GM21390 (cell line): ENCODE results near the gene RDH8.
"Not testable (repeated sequence)": the region's sequence is repeated elsewhere in the genome, so short reads cannot be mapped to it uniquely, and the experiment has no call there.

Experiments
- ATAC-seq: cut with Tn5 transposase; IDR thresholded peaks from one replicate; pipeline ENCODE4 v1.9.1; 2021; ENCODE audit not compliant: unreplicated experiment

The RDH8 gene

DNA sequence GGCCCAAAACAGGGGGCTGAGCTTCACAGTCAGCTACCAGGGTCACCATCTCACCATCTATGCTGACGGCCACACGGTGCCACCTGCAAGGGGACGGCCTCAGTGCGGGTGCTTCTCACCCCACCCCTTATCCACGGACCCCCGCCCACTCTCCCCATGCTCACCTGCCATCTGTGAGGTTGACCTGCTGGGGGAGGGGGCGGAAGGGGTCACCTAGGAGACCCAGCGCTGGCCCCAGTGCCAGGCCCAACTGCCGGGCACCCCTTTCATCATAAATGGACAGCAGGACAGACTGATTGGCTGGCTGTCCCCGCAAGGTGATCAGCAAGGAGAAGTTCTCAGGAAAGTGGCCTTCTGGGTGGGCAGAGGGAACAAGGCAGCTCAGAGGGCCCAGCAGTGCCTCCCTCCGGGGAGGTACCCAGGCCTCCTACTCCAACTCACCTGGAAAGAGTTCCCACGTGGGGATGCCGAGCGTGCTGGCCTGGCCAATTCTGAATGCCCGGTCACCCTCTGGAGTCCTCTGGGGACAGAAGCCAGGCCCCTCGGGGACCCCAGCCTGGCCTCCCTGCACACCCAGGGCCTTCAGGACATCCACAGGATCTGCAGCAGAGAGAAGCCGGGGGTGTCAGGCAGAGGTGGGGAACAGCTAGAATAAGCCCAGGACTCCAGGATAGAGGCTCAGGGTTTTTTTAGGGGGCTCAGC is 7.5 kb upstream of the RDH8 start:
- ATAC-seq: no peak

DNA sequence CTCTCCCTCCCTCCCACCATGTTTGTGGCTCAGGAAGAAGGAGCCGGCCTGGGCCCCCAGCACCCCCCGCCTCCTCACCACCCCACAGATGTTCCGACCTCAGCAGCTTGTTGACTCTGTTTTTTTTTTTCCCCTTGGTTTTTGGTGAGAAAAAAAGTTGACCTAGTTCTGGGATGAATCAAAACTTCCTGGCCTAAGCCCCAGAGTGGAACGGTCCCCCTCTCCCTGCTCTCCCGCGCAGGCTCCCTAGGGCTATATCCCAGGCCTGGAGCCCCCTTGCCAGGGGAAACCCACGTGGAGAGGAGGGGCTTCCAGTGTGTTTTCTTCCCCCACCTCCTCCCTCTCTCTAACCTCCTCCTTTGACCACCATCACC is 7.0 kb upstream of the RDH8 start:
- ATAC-seq: no peak

DNA sequence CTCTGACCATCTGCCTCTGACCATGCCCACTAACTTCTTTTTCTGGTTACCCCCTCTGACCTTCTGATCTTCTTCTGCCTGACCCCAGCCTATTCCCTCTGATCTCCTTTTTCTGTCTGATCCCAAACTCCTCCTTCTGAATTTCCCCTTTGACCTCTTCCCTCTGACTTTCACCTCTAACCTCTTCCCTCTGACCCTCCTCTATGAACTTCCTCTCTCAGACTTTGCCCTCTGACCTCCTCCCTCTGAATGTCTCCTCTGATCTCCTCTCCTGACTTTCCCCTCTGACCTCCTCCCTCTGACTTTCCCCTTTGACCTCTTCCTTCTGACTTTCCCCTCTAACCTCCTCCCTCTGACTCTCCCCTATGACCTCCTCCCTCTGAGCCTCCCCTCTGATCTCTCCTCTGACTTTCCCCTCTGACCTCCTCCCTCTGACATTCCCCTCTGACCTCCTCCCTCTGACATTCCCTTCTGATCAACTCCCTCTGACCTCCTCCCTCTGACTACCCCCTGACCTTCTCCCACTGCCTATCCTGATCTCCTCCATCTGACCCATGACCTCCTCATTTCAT is 6.4 kb upstream of the RDH8 start:
- ATAC-seq: no peak

DNA sequence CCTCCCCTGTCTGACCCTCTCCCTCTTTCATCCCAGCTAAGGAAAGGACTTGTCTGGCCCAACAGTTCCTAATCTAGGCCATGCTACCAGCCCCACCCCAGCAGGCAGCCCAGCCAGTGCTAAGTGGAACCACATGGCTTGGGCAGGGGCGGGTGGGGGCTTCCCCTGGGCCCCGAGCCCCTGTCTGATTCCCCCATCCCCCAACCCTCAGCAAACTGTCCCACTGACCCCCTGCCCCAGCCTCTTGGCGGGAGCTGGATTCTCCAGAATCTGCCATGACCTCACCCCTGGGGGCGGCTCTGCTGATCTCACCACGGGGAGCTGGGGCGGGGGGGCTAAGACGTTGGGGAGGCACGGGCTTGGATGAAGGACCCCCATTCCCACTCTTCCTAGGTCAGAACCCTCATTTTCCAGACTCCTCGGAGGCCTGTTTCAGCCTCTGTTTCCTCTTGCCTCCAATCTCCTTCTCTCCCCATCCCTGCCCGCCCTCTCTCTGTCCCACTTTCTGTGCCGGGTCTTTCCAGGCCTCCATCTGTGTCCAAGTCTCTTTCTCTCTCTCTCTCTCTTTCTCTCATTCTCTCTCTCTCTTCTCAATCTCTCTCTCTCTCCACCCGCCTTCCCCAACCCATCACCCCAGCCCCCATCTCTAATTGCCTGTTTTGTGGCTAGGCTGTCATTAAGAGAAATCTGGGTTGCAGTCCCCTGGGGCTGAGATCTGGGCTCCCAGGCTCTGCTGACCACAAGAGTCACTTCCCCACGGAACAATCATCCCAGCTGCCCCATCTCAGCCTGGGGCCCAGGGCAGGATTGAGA is 5.7 kb upstream of the RDH8 start:
- ATAC-seq: no peak

DNA sequence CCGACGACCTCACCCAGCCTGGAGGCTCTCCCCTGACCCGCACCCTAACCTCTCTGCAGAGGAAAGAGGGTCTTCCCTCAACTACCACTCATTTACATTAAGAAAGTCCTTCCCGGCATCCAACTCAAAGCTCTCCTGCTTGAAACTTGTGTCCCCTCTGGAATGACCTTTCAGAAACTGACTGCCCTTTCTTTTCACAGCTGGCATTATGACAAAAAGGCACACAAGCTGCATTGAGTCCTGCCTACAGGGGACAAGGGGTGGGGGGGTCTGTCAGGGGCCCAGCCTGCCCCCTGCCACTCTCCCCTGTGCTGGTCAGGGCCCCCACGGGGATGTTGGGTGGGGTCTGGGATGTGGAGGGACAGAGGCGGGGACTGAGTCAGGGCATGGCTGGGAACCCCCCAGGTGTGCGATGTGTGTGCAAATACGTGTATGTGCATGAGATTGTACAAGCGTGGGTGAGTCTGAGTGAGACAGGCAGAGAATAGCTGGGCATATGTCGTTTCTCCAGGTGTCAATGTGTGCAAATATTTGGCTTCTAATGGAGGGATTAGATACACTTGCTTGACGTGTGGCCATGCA is 5.0 kb upstream of the RDH8 start:
- ATAC-seq: no peak

DNA sequence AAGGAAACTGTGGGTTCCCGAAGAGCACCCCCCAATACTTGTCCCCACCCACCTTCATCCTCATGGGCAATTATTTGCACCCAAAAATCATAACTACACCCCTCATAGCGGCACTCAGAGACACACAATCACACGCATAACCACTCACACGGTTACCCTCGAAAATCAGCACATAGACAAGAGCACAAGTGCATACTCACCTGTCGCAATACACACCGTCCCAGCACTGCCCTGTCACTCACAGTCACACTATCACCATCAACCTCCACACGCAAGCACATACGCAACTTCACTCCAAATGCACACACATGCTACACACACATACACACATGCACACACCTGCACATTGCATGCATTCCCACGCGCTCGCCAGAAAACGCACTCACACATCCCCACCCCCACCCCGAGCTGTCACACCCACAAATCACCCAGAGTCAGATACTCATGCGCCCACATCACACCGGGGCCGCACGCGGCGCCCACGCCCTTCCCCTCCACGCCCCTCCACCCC is 3.5 kb upstream of the RDH8 start:
- no peak for ATAC-seq

DNA sequence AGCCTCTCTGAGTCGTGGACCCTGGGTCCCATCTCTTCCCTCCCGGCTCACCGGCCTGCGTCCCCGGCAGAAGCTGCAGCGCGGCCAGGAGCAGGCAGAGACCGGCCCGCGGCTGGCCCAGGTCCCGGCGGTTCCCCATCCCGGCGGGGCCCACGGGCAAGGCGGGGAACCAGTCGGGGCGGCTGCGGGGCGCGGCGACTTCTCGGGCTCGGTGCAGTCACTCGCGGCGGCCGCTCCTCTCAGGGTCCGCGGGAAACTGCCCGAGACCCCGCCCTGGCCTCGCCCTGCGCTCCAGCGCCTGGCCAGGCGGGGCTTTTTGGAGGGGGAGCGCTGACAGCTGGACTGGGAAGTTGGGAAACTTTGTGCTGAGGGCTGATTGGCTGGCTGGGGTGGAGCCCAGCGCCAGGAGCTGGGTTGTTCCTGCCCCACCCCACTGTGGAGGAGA is 3.0 kb upstream of the RDH8 start, which contains the start of gene COL5A3:
TSS of gene COL5A3 (minus strand) at position 258 of the 445 bp plus-strand sequence. CDS start at position 139, 119 bp downstream.
- ATAC-seq: no peak

DNA sequence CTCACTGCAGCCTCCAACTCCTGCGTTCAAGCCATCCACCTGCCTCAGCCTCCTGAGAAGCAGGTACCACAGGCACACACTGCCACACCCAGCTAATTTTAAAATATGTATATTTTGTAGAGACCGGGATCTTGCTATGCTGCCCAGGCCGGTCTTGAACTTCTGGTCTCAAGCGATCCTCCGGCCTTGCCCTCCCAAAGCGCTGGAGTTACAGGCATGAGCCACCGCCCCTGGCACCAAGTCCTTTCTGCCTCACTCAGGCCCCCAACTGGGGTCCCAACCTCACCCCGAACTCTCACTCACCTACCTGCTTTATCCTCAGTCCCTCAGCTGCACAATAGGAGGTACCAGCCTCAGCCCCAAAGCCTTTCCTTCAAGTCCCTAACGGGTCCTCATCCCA is 2.3 kb upstream of the RDH8 start:
- ATAC-seq: no peak

DNA sequence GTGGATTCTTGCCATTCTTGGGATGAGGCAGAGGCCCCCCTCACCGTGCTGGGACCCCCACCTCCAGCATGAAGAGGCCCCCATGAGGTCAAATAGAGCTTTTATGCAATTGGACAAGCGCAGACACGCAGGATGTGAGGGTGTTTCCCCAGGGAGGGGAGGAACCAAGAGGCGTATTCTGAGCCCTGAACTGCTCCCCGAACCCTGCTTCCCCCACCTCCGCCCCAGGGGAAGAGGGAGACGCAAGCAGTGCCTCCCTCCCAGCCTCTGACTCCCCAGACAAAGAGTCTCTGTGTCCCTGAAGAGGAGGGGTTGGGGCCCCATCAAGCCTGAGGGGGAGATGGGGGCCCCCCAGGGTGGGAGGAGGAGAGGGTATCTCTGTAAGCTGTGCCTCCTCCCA is 1.3 kb upstream of the RDH8 start:
- ATAC-seq: no peak

DNA sequence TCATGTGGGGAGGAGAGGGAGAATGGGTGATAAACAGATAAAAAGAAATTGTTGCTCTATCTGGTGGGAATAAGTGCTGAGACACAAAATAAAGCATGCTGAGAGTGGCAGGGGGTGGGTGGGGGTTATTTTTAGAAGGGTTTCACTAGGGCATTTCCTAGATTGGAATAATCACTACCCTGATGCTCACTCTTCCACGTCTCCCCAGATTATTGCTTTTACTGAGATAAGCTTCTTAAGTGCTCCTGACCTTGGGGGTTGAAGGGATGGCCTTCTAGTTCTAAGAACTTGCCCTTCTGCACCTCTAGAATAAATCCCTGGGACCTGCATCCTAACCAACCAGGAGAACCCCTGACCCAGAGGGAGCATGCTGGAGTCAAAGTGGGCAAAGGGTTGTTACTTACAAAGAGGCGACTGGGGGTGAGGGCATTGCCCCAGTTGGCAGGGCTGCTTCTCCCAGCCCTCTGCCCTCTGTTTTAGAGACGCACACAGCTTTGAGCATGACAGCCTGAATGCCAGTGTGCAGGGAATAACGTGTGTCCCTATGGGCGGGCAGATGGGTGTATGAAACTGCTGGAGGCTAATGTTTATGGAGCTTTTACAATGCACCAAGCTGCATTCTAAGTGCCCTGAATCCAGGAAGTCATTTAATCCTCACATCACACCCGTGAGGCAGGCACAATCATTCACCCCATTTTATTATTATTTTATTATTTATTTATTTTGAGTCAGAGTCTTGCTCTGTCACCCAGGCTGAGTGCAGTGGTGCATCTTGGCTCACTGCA is 743 bp downstream of the RDH8 start:
- ATAC-seq: no peak

DNA sequence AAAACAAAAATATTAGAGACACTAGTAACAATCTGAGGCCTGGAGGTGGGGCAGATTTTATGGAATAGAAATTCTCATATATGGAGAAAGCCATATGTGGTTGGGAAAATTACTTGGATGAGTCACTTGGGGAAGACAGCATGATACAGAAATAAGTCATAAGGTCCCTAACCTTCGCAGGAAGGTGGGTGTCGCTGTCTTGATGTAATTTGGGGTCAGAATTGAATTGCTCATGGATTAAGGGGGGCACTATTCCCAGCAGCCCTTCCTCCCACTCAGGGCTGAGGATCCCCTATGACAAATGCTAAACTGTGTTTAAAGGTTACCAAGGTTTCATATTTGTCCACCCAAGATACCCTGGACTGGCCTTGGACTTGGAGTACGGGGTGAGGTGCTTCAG is 5.0 kb downstream of the RDH8 start:
- ATAC-seq: no peak

DNA sequence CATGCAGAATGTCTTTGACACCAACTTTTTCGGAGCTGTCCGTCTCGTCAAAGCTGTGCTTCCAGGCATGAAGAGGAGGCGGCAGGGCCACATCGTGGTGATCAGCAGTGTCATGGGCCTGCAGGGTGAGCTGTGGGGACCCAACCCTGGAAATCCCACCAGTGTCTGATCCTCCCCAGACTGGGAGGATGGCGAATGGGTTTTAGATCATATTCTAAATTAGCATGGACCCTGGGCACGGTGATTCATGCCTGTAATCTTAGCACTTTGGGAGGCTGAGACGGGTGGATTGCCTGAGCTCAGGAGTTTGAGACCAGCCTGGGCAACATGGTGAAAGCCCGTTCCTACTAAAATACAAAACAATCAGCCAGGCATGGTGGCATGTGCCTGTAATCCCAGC is 5.5 kb downstream of the RDH8 start:
- no peak for ATAC-seq

DNA sequence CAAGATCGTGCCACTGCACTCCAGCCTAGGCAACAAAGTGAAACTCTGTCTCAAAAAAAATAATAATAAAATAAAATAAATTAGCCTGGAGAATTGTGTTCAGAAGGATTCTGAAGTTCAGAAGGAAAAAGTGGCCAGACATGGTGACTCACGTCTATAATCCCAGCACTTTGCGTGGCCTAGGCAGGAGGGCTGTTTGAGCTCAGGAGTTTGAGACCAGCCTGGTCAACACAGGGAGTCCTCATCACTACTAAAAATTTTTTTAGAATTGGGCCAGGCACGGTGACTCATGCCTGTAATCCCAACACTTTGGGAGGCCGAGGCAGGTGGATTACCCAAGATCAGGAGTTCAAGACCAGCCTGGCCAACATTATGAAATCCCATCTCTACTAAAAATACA is 6.0 kb downstream of the RDH8 start:
- ATAC-seq: no peak

DNA sequence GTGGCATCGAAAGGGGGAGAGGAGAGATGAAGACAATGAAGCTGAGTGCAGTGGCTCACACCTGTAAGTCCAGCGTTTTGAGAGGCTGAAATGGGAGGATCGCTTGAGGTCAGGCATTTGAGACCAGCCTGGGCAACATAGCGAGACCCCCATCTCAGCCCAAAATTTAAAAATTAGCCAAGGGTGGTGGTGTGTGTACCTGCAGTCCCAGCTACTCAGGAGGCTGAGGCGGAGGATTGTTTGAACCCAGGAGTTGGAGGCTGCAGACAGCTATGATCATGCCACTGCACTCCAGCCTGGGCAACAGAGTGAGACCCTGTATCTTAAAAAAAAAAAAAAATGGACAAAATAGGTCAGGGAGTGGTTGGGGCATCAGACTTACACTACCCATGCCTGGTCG is 7.6 kb downstream of the RDH8 start:
- ATAC-seq: no peak

DNA sequence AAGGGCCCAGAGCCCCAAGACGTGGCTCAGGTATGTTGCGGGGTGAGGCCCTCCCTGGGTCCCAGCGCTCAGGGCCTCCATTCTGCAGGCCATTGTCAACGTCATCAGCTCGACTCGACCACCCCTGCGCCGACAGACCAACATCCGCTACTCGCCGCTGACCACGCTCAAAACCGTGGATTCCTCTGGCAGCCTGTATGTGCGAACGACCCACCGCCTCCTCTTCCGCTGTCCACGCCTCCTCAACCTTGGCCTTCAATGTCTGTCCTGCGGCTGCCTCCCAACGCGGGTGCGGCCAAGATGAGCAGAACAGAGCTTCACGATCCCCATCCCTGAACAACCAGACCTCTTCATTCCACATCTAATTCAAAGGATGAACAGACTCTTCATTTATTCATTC is 8.2 kb downstream of the RDH8 start:
- no peak for ATAC-seq

DNA sequence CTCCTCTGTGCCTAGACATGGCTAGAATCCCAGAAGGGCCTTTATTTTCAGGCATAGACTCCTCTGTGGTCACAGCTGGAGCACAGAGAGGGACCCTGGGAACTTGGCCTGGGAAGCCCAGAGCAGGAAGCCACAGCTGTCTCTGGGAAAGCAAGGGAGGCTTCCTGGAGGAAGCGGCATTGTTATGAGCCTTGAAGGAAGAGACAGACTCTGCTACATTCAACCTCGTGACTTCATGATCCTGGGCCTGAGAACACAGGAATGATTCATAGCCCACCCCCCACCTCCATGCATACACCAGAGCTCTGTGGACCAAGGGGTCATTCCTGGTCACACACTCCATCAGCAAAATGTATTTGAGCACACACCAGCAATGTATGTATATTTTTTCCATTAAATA is 8.6 kb downstream of the RDH8 start:
- ATAC-seq: no peak

DNA sequence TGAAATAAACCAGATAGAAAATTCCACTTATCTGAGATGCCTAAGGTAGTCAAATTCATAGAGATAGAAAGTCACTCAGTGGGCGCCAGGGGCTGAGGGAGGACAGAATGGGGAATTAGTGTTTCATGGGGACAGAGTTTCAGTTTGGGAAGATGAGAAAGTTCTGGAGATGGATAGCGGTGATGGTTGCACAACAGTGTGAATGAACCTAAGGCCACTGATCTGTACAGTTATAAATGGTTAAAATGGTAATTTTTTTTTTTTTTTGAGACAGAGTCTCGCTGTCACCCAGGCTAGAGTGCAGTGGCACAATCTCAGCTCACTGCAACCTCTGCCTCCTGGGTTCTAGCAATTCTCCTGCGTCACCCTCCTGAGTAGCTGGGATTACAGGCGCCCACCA is 9.8 kb downstream of the RDH8 start:
- ATAC-seq: not testable (repeated sequence)

DNA sequence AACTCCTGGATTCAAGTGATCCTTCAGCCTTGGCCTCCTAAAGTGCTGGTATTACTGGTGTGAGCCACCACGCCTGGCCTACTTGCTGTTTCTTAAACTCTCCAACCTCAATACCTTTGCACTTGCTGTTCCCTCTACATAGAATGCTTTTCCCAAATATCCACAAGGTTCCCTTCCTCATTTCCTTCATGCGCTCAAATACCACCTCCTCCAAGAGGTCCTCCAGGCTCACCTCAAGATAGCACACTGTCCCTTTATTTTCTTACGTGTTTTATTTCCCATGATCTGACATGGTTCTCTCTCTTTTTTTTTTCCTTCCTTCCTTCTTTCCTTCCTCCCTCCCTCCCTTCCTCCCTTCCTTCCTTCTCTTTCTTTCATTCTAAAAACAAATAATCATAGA is 13.5 kb downstream of the RDH8 start:
- ATAC-seq: no peak

DNA sequence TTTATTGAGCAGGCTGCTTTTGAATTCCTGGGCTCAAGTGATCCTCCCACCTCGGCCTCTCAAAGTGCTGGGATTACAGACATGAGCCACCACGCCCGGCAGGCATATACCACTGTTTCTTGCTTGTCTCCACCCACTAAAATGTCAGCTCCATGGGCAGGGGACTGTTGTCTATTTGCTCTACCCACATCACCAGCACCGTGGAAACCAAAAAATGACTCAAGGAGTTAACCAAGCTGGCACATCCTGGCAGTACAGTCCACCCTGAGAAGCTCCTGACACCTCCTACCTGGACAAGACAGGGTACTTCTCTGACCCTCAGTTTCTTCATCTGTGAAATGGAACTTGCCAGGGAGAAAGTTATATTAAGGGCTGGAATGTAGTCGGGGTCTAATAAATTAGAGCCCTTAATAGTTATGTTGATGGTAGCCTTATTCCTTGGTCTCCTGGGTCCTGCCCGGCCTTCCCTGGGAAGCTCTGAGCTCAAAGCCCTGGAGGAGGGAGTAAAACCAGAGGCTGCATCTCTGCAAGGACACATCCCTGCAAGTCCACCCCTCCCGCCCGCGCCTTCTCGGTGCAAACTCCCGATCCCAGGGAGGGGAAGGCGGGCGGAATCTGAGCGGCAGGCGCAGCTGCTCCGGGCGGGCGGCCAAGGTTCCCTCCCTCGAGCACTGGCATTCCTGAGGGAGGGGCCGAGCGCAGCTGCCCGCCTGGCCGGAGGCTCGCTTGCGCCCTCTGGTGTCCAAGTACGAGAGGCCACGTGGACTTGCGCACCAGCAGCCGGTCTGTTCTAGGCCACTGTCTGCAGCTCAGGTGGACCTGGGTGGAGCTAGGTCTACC is 14.1 kb downstream of the RDH8 start:
- no peak for ATAC-seq

DNA sequence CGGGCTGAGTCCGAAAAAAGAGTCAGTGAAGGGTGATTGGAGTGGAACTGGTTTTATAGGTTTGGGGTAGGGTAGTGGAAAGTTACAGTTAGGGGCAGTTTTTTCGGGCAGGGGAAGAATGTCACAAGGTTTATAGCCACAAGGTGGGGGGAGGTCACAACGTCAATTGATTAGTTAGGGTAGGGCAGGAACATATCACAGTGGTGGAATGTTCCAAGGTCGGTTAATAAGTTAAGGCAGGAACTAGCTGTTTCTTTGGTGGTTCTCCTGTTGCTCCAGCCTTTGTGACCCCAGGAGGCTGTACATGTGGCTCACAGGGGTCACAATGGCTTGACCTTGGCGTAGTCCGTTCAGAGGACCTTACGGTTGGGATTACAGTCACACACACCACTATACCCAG is 20.3 kb downstream of the RDH8 start:
- ATAC-seq: no peak
